ENCODE data around the gene THUMPD3.

DNA sequence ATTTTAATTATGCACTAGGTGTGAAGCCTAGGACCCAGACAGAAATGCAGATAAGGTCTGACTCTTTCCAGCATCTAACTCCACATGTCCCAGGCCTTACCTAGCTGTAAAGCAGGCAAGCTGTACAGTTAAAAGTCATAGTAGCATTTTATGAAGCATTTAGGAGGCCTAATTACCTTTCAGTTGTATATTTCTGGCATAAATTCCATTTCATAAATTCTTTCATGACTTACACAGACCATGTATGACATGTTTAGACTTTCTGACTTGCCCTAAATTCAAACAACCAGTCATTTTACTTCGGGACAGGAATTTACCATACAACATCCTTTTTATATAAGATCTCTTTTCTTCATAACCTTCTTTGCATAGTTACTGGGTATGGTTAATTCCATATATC lies 35.3 kb upstream of the THUMPD3 start:
- TF ChIP-seq CTCF (IDR thresholded peaks at IDR 0.05) (no peak), POLR2AphosphoS5 (IDR thresholded peaks at IDR 0.05) (no peak), POLR2A (IDR thresholded peaks at IDR 0.05) (no peak)

All from prostate gland (tissue), 2 donors.